Thyroid gland (tissue), 4 donors: ENCODE measurements around the gene PTBP1.

Experiments
- POLR2A ChIP-seq, 2 donors: fragments of 450-650 bp; IDR thresholded peaks; one replicate each; pipeline ENCODE4 v1.6.1; 2017; ENCODE audit warnings: antibody characterized with exemption in 2 of 2, mild to moderate bottlenecking in 2 of 2, moderate library complexity in 1 of 2
- TF ChIP-seq, protein P1 (sequence below), 6 experiments: fragments of 200-600 bp in 3 of 6; fragments of 450-650 bp in 3 of 6; sonication (generic) in 3 of 6; IDR thresholded peaks; one replicate each; pipeline ENCODE4 v1.5.1; 2016 to 2019; ENCODE audit warnings: antibody characterized with exemption in 6 of 6, mild to moderate bottlenecking in 2 of 6, inconsistent platforms in 1 of 6, moderate library complexity in 1 of 6

DNA sequence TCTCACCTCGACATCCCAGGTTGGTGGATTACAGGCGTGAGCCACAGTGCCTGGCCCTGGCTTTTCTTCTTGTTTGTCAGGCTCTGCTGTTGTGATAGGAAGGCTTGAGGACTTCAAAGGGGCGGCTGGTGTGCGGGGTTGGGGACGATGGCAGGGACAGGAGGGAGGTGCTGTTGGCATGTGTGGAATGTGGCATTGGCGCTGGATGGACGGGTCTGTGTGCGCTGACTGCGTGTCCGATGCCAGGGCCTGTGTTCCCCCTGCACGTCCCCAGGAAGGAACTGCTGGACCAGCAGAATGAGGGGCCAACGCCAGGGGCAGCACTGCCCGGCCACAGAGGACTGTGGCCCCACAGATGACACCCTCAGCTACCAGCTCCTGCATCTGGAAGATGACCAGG is 12.7 kb upstream of the PTBP1 start:
- TF ChIP-seq, protein P1, sequence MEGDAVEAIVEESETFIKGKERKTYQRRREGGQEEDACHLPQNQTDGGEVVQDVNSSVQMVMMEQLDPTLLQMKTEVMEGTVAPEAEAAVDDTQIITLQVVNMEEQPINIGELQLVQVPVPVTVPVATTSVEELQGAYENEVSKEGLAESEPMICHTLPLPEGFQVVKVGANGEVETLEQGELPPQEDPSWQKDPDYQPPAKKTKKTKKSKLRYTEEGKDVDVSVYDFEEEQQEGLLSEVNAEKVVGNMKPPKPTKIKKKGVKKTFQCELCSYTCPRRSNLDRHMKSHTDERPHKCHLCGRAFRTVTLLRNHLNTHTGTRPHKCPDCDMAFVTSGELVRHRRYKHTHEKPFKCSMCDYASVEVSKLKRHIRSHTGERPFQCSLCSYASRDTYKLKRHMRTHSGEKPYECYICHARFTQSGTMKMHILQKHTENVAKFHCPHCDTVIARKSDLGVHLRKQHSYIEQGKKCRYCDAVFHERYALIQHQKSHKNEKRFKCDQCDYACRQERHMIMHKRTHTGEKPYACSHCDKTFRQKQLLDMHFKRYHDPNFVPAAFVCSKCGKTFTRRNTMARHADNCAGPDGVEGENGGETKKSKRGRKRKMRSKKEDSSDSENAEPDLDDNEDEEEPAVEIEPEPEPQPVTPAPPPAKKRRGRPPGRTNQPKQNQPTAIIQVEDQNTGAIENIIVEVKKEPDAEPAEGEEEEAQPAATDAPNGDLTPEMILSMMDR (IDR thresholded peaks at IDR 0.05), result no peak
- TF ChIP-seq POLR2A (IDR thresholded peaks at IDR 0.05), result no peak
